NOMO-1 treated with dmso at 0.1 percent for 144 hours (cell line): ENCODE measurements around the gene SLU7.

Source experiments
- DNase-seq: peaks from one replicate; lab custom pipeline; 2025; ENCODE audit not compliant: unreplicated experiment; lab: John Stamatoyannopoulos, UW

SLU7 gene

GRCh38 chr5:160367885-160368284, 51.0 kb downstream of the SLU7 start:
- no peak for DNase-seq

- DNase-seq, result no peak
Measured at GRCh38 chr5:160367261-160367660, 51.6 kb downstream of the SLU7 start.

GRCh38 chr5:160366230-160366629, 52.7 kb downstream of the SLU7 start:
- DNase-seq, result no peak

DNA sequence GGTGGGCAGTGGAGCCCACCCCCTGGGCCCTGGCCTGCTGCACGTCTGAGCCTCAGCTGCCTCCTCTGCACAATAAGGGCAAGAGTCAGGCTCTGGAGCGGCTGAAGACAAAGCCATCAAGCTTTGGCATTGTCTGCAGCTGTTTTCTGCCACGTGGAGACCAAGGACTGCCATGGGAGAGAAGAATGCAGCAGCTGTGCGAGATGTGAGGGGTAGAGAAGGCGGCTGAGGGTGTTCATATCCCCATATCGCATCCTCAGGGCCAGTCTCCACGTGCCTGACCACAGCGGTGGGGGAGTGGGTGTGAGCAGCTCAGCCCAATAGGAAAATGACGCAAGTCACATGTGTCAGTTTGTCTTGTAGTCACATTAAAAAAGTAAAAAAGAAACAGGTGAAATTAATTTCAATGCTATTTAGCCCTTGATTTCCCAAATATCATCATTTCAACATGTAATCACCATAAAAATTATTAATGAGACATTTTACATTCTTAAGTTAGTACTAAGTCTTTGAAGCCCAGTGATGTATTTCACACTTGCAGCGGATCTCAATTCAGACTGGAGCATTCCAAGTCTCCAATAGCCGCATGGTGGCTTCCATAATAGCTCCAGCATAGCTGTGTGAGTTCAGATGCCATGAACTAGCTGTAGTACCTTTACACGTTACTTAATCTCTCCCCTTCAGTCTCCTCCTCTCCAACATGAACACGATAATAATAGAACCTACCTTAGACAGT, 55.1 kb downstream of the SLU7 start:
- no peak for DNase-seq

GRCh38 chr5:160363211-160363610, 55.7 kb downstream of the SLU7 start:
- no peak for DNase-seq

DNA sequence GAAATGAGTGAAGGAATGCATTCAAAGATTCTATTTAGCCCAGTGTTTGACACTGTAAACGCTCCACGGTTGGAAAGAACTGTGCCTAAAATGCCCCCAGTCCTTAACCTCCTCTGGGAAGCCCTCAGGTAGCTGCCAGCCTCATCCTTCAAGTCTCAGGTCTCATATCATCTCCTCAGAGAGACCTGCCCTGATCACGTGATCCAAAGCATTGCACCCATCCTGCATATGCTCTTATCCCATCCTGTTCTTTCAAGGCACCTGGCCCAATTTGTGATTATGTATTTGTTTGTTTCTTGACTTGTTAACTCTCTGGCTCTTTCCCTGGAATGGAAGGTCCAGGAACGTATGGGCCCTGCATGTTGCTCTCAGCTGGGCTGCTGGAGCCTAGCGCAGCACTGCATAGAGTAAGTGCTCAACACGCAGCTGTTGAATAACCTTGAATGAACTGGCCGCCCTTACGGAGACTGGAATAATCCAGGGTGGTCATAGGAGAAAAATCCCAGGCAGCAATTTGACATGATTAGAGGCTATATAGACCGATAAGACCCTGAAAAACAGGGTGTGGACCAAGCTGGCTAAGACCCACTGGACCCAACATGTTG, 57.2 kb downstream of the SLU7 start:
- DNase-seq, result no peak

DNA sequence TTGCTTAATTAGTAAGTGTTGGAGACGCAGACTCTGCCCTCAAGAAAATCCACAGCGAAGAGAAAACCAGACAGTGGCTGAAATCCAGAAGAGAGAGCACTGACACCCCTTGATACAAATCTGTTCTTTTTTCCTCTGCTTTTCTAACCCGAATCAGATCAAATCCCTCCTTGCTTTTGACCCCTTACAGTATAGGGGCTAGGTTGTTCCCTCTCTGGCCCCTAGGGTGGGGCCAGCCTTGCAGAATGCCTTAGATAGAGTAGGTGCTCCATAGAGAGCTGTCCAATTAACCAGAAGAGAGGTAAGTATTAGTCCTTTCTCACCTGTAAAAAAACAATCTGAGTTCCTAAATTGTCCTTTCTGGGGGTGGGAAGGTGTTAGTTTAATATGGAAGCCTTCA, 58.6 kb downstream of the SLU7 start:
- no peak for DNase-seq

GRCh38 chr5:160359816-160360215, 59.1 kb downstream of the SLU7 start:
- no peak for DNase-seq

DNA sequence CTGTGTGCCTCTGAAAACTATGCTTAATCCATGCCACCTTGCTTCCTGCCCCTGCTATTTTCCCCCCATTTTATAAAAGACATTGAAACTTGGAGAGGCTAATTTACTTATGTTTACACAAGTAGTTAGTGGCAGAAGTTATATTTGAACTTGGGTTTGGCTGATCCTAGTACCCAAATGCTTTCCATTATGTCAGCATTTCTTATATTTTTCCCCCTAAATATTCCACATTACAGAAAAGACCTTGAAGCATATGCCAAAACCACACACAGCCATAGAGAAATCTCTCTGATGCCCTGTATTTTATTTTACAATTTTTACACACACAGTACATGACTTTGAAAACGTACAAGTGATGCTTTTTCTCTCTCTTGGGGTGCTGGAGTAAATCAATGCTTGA, 59.6 kb downstream of the SLU7 start:
- no peak for DNase-seq

- DNase-seq, result no peak
Measured at GRCh38 chr5:160357861-160358411, 60.9 kb downstream of the SLU7 start.

- DNase-seq, result no peak
Measured at GRCh38 chr5:160357394-160357793, 61.5 kb downstream of the SLU7 start.

GRCh38 chr5:160356550-160357347, 62.1 kb downstream of the SLU7 start:
- no peak for DNase-seq

- no peak for DNase-seq
Measured at GRCh38 chr5:160354666-160355065, 64.2 kb downstream of the SLU7 start.

DNA sequence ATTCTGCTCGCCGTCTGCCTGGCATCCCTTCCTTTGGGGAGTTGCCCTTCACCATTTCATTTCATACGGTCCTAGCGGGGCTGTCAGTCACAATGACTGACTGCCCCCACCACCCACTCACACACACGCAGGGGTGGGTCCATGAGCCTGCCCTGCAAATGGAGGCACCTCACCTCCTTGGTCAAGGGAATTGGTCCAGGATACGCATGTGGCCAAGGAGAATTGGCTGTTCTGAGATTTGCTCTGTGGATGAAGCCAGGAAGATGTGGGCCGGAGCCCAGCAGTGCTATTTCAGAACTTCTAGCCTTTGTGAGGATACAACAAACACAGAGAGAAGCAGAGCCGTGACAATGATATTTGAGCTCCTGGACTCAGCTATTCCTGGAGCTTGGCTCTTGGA, 65.5 kb downstream of the SLU7 start:
- no peak for DNase-seq

DNA sequence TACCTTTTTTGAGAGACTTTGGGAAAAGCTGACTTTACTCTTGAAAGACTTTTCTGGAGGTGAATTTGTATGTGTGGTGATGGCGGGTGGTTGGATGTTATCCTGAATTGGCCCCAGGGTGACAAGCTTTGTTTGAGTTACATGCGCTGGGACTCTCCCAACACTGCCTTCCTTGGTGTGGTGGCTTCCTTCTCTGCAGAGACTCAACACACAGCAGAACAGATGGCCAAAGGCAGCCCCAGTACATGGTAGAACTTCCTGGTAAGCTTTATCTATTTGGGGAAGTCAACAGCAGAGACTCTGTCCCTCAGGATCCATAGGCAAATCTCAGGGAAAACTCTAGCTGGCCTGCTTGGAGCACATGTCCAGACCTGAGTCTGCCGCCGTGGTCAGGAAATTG, 66.6 kb downstream of the SLU7 start:
- no peak for DNase-seq
